GM12878 (cell line): Measurements from ENCODE around the gene ACSF3. TPM values are rescaled to one million over a fixed set of nuclear protein-coding genes. Genes with fewer than 3 reads are reported as not detected.
A peak's percentile ranks its signal among the peaks of the same experiment; 100 is the strongest.

Experiments used
- EZH2 ChIP-seq: IDR thresholded peaks from 2 replicates; pipeline ENCODE4 v1.6.1; 2012; ENCODE audit warnings: low read depth, mild to moderate bottlenecking, control low read depth, inconsistent platforms, low read length, borderline replicate concordance; ENCODE audit not compliant: control insufficient read depth
- FOXK2 ChIP-seq: fragments of 450-650 bp; IDR thresholded peaks from 2 replicates; pipeline ENCODE4 v1.6.1; 2017; ENCODE audit warnings: mild to moderate bottlenecking, moderate library complexity
- IKZF1 ChIP-seq: fragments of 450-650 bp; conservative IDR thresholded peaks from 2 replicates; pipeline ENCODE4 v1.6.1; 2017; ENCODE audit warnings: antibody characterized with exemption, mild to moderate bottlenecking
- KLF5 ChIP-seq: fragments of 450-650 bp; IDR thresholded peaks from 2 replicates; pipeline ENCODE4 v1.6.1; 2014; ENCODE audit warnings: mild to moderate bottlenecking; ENCODE audit not compliant: partially characterized antibody
- NFXL1 ChIP-seq: fragments of 450-650 bp; IDR thresholded peaks from 2 replicates; pipeline ENCODE4 v1.6.1; 2017; ENCODE audit warnings: antibody characterized with exemption, mild to moderate bottlenecking, borderline replicate concordance
- NFYB ChIP-seq: IDR thresholded peaks from 2 replicates; pipeline ENCODE4 v1.6.1; 2011; ENCODE audit warnings: low read depth, mild to moderate bottlenecking, low read length, improper control_type of control experiment, moderate library complexity; ENCODE audit not compliant: insufficient read depth
- NRF1 ChIP-seq: conservative IDR thresholded peaks from 2 replicates; pipeline ENCODE4 v1.6.1; 2011; ENCODE audit warnings: mild to moderate bottlenecking, low read depth, low read length, improper control_type of control experiment
- POLR2AphosphoS2 ChIP-seq: IDR thresholded peaks from 2 replicates; pipeline ENCODE4 v1.6.1; 2011; ENCODE audit warnings: low read depth, mild to moderate bottlenecking, low read length, improper control_type of control experiment, moderate library complexity
- SMAD5 ChIP-seq: IDR thresholded peaks from 2 replicates; pipeline ENCODE4 v1.6.1; 2016; ENCODE audit warnings: antibody characterized with exemption, low read depth
- SUPT20H ChIP-seq: IDR thresholded peaks from 2 replicates; pipeline ENCODE4 v1.6.1; 2011; ENCODE audit warnings: low read depth, mild to moderate bottlenecking, low read length, moderate library complexity, borderline replicate concordance; ENCODE audit not compliant: control insufficient read depth
- ZNF24 ChIP-seq: fragments of 450-650 bp; IDR thresholded peaks from 2 replicates; pipeline ENCODE4 v1.6.1; 2017; ENCODE audit warnings: antibody characterized with exemption, mild to moderate bottlenecking
- ZNF592 ChIP-seq: fragments of 450-650 bp; IDR thresholded peaks from 2 replicates; pipeline ENCODE4 v1.6.1; 2017; ENCODE audit warnings: mild to moderate bottlenecking, moderate library complexity
- ZSCAN29 ChIP-seq: fragments of 450-650 bp; IDR thresholded peaks from 2 replicates; pipeline ENCODE4 v1.6.1; 2017; ENCODE audit warnings: mild to moderate bottlenecking, moderate library complexity
- polyA plus RNA-seq, 11 experiments: library from polyadenylated mRNA; depleted of rRNA in 4 of 11; unstranded in 6 of 11; stranded (reverse) in 5 of 11; fragments of >200 nt; fragmentation: Nextera tagmentation in 4 of 11; fragmentation: Illumina TruSeq in 1 of 11; extraction: Ambion mirVana in 4 of 11; extraction: Trizol in 1 of 11; gene quantifications; 1 replicate in 1 of 11; 2 replicates in 10 of 11; pipeline versions ENCODE4 v1.2.1 to v1.2.3, GENCODE V29; 2011 to 2016; ENCODE audit warnings: inconsistent platforms in 2 of 11, missing spikeins in 2 of 11, low read depth in 1 of 11
- total RNA-seq, 4 experiments: library from RNA; depleted of rRNA in 3 of 4; stranded (reverse); fragments of >200 nt in 3 of 4; fragmentation: Illumina TruSeq in 1 of 4; extraction: Trizol in 1 of 4; gene quantifications; 2 replicates each; pipeline versions ENCODE4 v1.2.1 to v1.2.3, GENCODE V29; 2013 to 2021
- TF ChIP-seq, protein P1 (sequence below): IDR thresholded peaks from 2 replicates; pipeline ENCODE4 v1.6.1; 2012; ENCODE audit warnings: mild to moderate bottlenecking, low read depth, low read length
- TF ChIP-seq, protein P2 (sequence below): IDR thresholded peaks from 2 replicates; pipeline ENCODE4 v1.6.1; 2011; ENCODE audit warnings: mild to moderate bottlenecking, low read depth, low read length, moderate library complexity; ENCODE audit not compliant: insufficient replicate concordance
- TF ChIP-seq, protein P3 (sequence below): fragments of 450-650 bp; IDR thresholded peaks from 2 replicates; pipeline ENCODE4 v1.6.1; 2017; ENCODE audit warnings: mild to moderate bottlenecking, low read depth, inconsistent platforms; ENCODE audit not compliant: poor library complexity, severe bottlenecking
- TF ChIP-seq, protein P4 (sequence below): fragments of 150-350 bp; IDR thresholded peaks from 2 replicates; pipeline ENCODE4 v1.6.1; 2014; ENCODE audit warnings: mild to moderate bottlenecking, low read depth, low read length

The ACSF3 gene
- total and polyA plus RNA-seq, 10 of the 15 experiments (the other 5 are each of a cell fraction or from before 2014, with no cell fraction given) = 1.0 to 44.4 (median 25.8) TPM

- TF ChIP-seq ZNF592 (no peak), EZH2 (no peak), ZSCAN29 (no peak), FOXK2 (no peak), KLF5 (no peak), SMAD5 (no peak), ZNF24 (no peak), NRF1 (no peak), NFXL1 (no peak), NFYB (no peak), IKZF1 (peak; percentile 68), POLR2AphosphoS2 (no peak), SUPT20H (no peak)
- TF ChIP-seq, protein P1, sequence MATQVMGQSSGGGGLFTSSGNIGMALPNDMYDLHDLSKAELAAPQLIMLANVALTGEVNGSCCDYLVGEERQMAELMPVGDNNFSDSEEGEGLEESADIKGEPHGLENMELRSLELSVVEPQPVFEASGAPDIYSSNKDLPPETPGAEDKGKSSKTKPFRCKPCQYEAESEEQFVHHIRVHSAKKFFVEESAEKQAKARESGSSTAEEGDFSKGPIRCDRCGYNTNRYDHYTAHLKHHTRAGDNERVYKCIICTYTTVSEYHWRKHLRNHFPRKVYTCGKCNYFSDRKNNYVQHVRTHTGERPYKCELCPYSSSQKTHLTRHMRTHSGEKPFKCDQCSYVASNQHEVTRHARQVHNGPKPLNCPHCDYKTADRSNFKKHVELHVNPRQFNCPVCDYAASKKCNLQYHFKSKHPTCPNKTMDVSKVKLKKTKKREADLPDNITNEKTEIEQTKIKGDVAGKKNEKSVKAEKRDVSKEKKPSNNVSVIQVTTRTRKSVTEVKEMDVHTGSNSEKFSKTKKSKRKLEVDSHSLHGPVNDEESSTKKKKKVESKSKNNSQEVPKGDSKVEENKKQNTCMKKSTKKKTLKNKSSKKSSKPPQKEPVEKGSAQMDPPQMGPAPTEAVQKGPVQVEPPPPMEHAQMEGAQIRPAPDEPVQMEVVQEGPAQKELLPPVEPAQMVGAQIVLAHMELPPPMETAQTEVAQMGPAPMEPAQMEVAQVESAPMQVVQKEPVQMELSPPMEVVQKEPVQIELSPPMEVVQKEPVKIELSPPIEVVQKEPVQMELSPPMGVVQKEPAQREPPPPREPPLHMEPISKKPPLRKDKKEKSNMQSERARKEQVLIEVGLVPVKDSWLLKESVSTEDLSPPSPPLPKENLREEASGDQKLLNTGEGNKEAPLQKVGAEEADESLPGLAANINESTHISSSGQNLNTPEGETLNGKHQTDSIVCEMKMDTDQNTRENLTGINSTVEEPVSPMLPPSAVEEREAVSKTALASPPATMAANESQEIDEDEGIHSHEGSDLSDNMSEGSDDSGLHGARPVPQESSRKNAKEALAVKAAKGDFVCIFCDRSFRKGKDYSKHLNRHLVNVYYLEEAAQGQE = no peak
- TF ChIP-seq, protein P2, sequence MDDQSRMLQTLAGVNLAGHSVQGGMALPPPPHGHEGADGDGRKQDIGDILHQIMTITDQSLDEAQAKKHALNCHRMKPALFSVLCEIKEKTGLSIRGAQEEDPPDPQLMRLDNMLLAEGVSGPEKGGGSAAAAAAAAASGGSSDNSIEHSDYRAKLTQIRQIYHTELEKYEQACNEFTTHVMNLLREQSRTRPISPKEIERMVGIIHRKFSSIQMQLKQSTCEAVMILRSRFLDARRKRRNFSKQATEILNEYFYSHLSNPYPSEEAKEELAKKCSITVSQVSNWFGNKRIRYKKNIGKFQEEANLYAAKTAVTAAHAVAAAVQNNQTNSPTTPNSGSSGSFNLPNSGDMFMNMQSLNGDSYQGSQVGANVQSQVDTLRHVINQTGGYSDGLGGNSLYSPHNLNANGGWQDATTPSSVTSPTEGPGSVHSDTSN = no peak
- TF ChIP-seq, protein P3, sequence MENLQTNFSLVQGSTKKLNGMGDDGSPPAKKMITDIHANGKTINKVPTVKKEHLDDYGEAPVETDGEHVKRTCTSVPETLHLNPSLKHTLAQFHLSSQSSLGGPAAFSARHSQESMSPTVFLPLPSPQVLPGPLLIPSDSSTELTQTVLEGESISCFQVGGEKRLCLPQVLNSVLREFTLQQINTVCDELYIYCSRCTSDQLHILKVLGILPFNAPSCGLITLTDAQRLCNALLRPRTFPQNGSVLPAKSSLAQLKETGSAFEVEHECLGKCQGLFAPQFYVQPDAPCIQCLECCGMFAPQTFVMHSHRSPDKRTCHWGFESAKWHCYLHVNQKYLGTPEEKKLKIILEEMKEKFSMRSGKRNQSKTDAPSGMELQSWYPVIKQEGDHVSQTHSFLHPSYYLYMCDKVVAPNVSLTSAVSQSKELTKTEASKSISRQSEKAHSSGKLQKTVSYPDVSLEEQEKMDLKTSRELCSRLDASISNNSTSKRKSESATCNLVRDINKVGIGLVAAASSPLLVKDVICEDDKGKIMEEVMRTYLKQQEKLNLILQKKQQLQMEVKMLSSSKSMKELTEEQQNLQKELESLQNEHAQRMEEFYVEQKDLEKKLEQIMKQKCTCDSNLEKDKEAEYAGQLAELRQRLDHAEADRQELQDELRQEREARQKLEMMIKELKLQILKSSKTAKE = no peak
- TF ChIP-seq, protein P4, sequence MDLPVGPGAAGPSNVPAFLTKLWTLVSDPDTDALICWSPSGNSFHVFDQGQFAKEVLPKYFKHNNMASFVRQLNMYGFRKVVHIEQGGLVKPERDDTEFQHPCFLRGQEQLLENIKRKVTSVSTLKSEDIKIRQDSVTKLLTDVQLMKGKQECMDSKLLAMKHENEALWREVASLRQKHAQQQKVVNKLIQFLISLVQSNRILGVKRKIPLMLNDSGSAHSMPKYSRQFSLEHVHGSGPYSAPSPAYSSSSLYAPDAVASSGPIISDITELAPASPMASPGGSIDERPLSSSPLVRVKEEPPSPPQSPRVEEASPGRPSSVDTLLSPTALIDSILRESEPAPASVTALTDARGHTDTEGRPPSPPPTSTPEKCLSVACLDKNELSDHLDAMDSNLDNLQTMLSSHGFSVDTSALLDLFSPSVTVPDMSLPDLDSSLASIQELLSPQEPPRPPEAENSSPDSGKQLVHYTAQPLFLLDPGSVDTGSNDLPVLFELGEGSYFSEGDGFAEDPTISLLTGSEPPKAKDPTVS = no peak
Measured at GRCh38 chr16:89104930-89105571, 11.4 kb downstream of the ACSF3 start (continued).
